Neural cell (in vitro differentiated cells): ENCODE data around the gene SMAD5.

Source experiments
- CTCF ChIP-seq: fragments of 450-650 bp; IDR thresholded peaks from 2 replicates; pipeline ENCODE4 v1.5.1; 2014; ENCODE audit warnings: antibody characterized with exemption, mild to moderate bottlenecking, moderate library complexity; ENCODE audit not compliant: poor library complexity, severe bottlenecking
- EZH2 ChIP-seq: fragments of 200-600, 300-800 bp; shearing (Covaris generic), sonication (generic); IDR thresholded peaks from 2 replicates; pipeline ENCODE4 v1.6.1; 2014; ENCODE audit warnings: antibody characterized with exemption, low read length, borderline replicate concordance, mild to moderate bottlenecking; ENCODE audit not compliant: insufficient read depth, poor library complexity, severe bottlenecking
- REST ChIP-seq: IDR thresholded peaks from 2 replicates; pipeline ENCODE4 v1.6.1; 2012; ENCODE audit warnings: borderline replicate concordance

GRCh38 chr5:136186796-136187195 lies 54.2 kb downstream of the SMAD5 start:
- no peak for TF ChIP-seq CTCF
- TF ChIP-seq EZH2 = no peak
- no peak for TF ChIP-seq REST
